UCSD-AML1 (cell line): ENCODE measurements around the gene BRAT1.

Experiments used
- DNase-seq: peaks from one replicate; lab custom pipeline; 2025; ENCODE audit not compliant: unreplicated experiment; lab: John Stamatoyannopoulos, UW

BRAT1 gene

GRCh38 chr7:2585446-2585845 is 30.1 kb upstream of the BRAT1 start:
- no peak for DNase-seq

DNA sequence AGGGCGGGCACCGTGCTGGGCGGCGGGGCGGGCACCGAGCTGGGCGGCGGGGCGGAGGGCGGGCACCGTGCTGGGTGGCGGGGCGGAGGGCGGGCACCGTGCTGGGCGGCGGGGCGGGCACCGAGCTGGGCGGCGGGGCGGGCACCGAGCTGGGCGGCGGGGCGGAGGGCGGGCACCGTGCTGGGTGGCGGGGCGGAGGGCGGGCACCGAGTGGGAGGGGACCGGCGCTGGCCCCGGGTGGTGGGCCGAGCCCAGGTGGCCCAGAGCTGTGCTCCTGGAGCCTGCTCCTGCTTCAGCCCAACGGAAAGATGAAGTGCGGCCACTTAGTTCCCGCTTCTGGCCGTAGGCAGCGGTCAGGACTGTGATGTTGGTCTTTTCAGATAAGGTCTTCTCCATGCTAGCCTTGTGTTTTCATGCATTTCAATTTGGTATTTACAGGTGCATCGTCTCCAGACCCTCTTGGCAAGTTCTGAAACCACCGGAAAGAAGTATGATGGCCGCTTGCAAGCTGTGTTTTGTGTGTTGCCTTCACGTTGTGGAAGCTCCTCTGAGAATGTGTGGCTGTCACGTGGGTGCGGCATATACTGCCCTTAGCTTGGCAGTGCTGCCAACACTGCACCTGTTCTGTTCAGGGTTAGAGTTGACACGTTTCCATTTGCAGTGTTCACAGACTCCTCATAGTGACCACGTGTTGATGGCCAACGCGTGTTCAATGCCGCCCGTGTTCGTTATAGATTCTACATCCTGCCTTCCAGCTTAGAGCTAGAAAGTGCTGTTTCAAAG is 28.7 kb upstream of the BRAT1 start:
- no peak for DNase-seq

DNA sequence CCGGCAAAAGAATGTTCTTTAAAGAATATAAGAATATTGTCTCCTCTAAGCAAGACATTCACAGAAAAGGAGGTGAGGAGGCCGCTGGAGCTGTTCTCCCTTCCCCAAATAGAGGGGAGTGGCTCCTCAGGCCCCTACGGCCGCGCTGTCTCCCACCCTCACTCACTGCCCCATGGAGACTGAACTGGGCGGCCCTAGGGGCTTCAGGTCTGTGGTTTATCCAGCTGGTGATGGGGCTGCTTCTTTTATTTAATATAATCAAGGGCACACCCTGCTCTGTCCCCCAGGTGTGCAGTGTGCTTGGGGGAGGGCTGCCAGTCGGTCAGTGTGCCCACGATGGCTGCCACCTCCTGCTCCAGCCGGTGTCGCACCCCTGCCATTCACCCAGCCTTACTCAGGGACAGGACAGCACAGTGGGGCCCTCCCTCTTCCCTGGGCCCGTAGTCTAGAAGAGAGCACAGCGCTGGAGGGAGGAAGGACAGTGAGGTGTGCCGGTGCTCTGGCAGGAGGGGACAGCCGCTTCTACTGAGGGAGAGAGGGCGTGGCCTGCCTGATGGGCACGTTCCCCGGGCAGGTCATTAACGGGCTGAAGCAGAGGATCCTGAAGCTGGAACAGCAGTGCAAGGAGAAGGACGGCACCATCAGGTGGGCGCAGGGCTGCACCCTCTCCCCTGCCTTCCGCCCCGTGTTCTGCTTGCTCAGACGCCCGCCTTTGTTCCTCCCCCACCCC is 26.8 kb upstream of the BRAT1 start:
- no peak for DNase-seq

GRCh38 chr7:2580636-2581035 is 25.3 kb upstream of the BRAT1 start:
- no peak for DNase-seq

DNA sequence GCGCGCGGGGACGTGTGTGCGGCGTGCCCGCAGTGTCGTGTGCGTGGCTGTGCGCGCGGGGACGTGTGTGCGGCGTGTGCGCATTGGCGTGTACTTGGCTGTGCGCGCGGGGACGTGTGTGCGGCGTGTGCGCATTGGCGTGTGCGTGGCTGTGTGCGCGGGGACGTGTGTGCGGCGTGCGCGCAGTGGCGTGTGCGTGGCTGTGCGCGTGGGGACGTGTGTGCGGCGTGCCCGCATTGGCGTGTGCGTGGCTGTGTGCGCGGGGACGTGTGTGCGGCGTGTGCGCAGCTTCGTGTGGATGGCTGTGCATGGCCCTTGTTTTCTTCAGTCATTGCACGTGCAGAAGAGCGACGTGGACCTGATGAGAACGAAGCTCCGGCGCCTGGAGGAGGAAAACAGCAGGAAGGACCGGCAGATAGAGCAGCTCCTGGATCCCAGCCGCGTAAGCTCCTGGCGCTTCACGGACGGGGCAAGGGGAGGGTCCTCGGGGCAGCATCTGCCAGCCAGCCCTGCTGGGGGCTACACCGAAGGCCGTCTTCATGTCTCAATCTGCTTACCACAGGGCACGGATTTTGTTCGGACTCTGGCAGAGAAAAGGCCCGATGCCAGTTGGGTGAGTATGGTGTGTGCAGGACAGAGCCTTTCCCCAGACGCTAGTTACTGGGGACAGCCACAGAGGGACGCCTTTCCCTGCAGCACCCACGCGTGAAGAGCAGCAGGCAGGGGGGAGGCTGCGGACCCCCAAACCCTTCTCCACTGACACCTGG is 22.8 kb upstream of the BRAT1 start:
- no peak for DNase-seq

- DNase-seq = no peak
Measured at GRCh38 chr7:2576742-2577491, 21.6 kb upstream of the BRAT1 start.

DNA sequence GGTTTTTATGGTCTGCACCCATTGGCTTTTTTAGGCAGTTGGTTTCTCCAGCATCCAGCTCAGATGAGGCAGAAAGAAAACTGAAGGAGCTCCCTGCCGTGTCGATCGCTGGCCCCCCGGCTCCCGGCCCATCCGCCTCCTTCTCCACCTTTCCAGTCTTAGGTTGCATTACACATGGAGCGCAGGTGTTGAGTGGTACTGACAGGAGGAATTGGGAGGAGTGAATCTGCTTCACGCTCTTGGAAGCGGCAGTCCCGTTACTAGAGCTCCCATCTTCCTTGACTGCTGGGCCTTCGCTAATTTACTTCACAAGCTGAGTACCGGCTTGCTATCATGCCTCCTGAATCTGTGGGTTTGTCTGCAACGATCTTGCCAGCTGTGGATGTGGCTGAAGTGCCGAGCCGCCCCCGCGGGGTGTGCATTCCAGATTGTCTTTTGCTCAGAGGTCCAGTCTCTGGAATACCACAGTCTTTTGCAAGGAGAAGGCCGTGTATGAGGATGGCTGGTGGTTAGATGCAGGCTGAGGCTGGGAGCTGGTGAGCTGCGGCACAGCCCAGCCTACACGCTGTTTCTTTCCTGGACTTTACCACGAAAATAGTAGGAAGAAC is 20.5 kb upstream of the BRAT1 start:
- DNase-seq = no peak

- DNase-seq = no peak
Measured at GRCh38 chr7:2575046-2575732, 19.9 kb upstream of the BRAT1 start.

DNA sequence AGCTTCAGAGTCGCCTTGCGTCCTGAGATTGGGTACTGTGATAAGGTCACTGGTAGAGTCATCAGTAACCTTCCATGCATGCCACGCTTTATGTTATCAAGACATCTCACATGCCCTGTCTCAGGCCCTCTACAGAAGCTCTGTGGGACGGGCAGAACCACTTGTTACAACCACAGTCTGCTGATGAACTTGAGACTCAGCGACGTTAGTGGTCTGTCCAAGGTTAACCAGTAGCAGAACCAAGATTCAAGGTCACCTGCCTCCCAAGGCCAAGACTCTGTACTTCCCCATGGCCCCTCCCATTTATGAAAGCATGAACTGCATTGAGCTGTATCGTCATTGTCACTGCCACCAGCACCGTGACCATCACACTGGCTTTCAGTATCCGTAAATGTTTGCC is 18.4 kb upstream of the BRAT1 start:
- no peak for DNase-seq

DNA sequence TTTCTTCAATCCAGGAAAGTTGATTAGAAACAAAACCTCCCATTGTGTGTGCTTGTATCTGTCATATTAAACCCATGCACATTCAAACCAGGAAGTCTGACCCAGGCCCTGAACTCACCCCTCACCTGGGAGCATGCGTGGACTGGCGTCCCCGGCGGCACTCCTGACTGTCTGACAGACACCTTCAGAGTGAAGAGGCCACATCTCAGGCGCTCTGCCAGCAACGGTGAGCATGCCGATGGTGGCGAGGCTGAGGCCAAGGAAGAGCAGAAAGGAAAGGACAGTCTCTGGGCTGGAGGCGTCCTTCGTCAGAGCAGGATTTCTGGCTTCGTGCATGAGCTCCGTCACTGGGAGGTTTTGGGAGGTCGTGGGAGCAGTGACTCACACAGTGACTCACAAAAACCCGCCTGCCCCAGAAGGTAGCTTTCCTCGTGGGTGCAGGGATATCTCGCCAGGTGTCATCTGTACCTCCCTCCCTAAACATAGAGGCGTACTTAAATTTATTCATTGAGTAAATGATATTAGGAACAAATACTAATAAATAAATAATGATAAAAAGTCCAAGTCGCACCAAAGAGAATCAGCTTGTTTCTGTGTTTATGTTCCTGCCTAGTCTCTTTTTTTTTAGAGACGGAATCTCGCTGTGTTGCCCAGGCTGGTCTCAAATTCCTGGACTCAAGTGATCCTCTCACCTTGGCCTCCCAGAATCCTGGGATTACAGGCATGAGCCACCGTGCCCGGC is 16.9 kb upstream of the BRAT1 start:
- no peak for DNase-seq

DNA sequence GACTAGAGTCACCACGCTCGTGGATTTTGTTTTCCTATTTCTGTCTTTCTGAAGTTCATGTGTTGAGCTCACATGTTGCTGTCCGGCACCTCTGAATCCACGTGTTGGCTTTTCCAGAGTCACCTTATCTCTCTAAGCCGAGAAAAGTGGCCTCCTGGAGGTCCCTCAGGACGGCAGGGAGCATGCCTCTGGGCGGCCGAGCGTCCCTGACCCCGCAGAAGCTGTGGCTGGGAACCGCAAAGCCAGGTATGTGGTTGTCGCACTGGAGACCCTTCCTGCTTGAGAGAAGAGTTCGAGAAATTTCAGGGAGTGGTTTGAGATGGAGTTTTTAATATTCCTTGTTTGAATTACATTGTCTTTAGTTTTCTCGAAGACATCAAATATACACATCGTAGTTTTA is 16.1 kb upstream of the BRAT1 start:
- DNase-seq = no peak

GRCh38 chr7:2570021-2570420 is 14.7 kb upstream of the BRAT1 start:
- no peak for DNase-seq

DNA sequence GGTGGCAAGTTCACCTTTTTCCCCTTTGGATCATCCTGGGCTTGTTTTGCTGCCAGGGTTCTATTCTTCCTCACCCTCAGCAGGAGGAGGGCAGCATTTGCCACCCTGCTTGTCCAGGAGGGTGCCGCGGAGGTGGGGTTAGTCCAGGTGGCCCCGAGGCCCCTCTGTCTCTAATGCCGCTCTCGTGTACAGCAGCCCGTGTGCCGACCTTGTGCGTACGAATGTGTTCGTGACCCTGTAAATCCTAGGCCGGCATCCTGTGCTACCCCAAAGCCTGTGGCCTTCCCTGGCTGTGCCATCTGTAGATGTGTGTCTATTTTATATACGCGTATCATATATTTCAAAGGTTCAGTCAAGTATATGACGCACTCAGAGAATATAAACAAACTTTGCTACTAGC is 14.1 kb upstream of the BRAT1 start:
- no peak for DNase-seq

DNA sequence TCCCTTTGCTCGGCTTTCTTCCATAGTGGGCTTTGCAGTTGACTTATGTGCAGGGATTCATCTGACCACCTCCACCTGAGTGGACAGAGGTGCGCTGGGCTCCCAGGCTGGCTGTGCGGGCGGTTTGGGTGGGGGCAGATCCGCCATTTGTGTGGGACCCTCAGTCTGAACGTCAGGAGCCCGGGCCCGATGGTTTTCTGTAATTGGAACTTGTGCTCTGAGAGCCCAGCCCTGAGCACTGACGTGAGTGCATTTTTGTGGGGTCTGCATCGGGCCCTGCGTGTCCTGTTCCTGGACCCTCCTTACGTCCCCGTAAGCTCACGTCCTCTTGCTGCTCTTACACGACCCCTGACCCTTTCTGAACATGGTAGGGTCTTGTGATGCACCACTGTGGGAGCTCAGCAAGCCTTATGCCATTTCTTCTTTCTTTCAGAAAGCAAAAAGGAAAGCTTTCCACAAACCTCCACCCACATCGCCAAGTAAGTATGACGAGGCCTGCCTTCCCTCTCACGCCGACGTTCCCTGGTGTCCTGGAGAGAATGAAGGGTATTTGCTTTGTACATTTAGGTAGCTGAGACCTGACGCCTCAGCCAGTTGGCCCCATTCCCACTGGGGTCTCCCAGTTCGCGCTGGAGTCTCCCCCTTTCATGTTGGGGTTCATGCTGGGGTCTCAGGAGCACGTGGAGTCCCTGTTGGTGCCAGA is 13.3 kb upstream of the BRAT1 start:
- no peak for DNase-seq

DNA sequence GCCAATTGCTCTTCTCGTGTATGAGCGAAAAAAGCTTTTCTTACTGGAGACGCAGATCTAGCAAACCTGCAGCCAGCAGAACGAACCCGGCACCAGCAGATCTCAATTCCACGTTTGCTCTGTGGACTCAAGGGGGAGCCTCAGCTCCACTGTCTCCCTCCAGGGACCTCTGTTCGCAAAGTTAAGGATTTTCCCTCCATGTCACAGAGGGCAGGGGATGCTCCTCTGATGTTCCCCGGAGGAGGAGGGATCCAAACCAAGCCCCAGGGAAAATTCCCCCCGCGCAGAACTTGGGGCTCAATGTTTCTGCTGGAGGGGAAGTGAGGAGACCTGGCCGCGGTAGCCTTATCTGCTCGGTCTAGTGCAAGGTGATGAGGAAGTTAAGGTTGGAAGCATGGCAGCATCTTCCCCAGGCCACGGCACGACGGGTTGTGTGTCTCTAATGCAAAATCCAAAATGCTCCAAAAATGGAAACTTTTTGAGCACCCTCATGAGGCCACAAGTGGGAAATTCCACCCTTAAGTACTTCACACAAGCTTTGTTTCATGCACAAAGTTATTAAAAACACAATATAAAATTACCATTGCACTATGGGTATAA is 12.5 kb upstream of the BRAT1 start:
- DNase-seq = no peak

GRCh38 chr7:2566890-2567678 is 11.8 kb upstream of the BRAT1 start:
- DNase-seq = no peak

GRCh38 chr7:2566348-2566889 is 11.1 kb upstream of the BRAT1 start:
- DNase-seq = no peak
